HG02943 (cell line): Measurements from ENCODE around the gene HOXD13.

Experiments
- ATAC-seq: cut with Tn5 transposase; IDR thresholded peaks from one replicate; pipeline ENCODE4 v1.9.1; 2021; ENCODE audit warnings: mild to moderate bottlenecking, low read depth, moderate library complexity; ENCODE audit not compliant: unreplicated experiment

HOXD13 gene

DNA sequence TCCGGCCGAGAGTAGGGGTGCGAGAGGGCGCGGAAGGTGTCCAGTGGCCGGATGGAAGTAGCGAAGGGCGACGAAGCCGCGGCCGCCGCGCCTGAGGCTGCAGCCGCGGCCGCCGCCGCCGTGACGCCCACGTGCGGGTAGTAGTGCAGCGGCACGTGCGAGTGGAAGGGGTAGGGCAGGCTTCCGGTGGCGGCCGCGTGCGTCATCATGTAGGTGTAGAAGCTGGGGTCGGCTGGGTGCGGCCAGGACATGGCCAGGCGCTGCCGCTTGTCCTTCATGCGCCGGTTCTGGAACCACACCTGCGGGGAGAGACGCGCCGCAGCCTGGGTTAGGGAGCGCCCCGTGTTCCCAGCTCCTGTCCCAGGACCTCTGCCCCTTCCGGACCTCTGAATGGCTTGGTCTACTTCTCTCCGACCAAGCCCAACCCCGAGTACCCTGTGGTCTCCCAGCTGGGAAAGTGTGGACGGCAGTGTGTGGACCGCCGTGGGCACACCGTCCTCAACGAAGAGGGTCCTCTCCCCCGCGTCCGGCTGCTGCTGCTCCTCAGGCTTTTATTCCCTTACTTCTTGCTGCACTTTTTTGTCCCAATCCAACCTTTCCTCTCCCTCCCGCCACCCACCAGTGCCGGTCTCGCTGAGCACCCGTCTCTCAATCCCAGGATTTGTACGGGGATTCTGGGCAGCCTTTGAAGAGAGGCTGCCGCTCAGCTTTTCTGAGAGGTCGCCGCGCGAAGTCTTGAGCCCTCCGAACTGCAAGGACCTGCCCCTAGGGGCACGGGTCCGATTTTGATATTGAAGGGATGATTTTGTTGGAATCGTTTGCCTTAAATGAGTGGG is 11.8 kb upstream of the HOXD13 start:
- no peak for ATAC-seq

DNA sequence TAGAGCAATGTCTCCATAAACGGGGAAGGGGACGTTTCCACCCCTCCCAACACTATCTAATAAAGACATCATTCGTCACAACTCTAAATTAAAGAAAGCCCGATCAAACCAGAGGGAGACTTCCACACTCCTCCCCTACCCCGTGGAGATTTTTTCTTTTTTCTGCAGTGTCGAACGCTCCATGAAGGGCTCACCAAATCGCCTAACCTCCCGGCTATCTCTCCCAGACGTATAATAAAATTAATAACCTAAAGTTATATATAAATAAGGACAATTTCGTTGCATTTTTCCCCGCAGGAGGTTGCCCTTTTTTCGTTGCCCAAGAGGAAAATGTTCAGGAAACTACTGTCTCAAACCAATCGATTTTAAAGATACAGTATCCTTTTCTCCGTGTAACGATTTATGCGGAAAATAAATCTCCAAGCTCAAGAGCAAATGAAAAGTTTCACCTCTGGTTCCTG is 11.1 kb upstream of the HOXD13 start:
- ATAC-seq, result no peak

DNA sequence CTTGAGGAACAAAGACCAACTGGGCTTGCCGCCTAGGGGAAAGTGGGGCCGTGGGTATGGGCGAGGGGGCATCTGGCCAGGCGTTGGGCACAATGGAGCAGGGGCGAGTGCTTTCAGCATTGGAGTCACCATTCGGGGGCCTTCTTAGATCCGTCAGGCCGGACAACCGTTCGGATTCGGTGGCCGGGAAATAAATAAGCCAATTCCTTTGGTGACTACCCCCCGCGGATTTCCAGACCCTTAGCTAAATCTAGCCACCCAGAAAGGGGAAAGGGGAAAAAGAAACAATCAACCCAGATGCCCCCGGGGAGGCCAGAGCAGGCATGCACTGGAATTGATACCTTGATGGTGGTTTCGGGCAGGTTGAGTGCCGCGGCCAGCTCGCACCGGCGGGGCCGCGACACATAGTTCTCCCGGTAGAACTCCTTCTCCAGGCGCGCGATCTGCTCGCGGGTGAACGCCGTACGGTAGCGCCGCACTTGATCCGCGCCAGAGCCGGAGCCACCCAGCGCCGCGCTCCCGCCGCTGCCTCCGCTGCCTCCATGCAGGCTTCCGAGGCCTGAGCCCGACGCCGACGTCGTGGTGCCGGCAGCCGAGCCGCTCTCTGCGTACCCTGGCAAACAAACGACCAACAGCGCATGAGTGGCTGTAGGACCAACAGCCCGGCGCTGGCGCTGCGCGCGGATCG is 10.5 kb upstream of the HOXD13 start:
- ATAC-seq, result no peak

DNA sequence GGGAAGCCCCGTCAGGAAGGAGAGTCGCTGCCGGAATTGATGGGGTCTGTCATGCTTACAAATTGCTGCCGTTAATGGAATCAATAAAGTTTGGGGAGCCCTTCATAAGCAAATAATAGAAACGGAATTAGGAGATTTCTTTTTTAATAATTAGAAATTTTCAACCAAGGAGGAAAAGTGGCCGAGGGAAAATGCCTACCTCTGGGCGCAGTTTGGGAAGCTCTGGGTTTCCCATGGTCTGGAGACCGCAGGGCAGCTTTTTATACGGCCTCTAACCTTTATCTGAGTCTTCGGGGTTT is 10.0 kb upstream of the HOXD13 start:
- no peak for ATAC-seq

DNA sequence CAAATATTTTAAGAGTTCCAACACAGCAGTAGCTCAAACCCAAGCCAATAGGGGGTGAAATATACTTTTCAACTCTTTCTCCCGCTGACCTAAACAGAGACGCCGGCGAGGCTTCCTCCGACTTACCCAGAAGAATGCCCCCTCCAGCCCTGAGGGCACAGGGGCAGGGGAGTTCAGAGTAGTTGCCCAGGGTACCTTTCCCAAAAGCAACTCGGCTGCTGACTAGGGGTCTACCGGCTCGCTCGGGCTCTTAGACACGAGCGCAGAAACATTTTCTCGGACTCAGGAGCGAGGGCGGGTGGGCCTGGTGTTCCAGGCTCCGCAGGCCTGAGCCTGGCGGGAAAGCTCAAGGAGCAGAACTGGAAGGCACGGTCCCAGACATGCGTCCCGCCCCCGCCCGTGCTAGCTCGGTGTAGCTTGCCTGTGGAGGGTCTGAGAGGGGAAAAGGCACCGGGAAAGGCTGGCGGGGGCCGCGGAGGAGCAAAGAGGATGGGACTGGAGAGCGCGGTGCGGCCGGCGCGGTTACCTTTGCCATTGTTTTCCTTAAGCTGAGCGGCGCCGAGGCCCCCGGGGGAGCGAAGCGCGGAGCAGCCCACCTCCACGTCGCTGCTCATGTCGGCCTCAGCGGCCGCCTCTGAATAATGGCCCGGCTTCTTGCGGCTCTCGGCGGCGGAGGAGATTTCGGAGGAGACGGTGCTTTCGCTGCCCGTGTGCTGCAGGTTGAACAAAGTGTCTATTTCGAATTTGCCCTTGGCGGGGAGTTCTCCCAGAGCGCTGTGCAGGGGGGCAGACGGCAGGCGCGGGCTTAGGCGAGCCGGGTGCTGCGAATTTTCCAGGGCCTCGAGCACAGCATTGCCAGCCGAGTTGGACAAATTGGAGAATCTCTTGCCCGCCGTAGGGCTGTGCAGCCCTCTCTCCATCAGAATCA is 9.4 kb upstream of the HOXD13 start:
- ATAC-seq, result no peak

DNA sequence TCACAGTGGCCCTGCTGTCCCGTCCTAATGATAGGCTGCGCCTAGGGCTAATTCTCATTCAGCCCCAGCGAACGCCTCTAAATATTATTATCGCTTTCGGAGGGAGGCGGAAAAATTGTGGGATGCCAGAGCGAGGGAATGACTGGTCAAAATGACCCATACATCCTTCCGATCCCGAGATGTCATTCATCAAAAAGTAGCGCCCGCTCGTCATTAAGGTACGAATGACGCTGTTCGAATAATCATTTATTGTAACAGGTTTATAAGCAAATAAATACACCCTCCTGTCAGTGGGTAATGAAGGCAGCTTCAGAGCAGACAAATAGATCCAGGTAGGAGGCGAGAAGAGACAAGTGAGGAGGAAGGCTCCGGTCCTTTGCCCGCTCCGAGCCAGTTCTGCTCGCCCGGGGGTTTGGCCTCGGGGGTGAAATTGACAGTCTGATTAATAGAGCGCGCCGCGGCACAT is 8.7 kb upstream of the HOXD13 start, which contains the start of gene EVX2:
Gene EVX2, minus strand, starts transcription at position 167 of the 466 bp plus-strand sequence. CDS start 186 bp downstream, outside the sequence.
- ATAC-seq, result no peak

DNA sequence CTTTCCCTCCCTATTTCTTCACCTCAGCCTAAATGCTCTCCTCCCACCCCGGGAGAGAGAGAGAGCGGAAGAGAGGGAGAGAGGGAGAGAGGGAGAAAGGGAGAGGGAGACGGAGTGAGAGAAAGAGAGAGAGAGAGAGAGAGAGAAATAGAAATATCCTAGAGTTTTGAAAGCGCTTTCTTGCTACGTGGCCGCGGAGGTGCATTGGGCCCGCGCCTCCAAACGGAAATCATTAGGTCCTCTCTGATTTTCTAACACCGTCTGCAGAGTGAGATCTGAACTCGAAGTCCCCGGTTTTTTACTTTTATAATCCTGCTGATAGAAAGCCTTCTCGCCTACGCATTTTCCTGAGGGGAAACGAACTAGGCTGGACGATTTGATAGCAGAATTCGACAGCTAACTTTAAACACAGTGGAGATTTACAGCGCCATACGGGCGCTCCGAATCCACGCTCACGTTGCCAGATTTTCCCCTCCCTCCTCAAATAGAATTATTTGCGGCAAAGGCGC is 7.9 kb upstream of the HOXD13 start:
- ATAC-seq, result no peak

DNA sequence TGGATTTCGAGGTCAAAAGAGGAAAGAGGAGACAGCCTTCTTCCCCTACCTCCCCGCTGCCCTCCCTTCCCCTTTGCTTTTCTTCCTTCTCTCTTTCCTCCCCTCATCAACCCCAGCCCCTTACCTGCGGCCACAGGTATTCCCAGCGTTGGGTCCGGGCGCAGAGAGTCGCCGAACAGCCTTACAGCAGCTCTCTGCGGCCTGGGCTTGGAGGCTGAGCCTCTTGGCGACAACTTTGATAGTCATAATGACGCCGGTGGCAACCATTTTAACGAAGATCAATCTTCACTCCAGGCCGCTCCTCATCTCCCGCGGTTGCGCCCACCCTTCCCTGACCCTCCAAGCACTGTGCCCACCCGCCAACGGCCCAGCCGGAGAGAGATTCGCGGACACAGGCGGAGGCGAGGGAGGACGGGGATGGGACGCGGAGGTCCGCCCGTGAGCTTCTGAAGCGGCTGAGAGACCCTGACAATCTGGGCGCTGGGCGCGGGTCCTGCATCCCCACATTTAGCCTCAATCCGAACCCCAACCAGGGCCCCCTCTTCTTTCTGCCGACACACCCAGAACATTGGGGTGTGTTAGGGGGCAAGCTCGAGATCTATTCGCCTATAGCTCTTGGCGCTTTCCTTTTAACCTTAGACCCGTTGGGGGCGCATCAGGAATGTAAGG is 7.3 kb upstream of the HOXD13 start:
- ATAC-seq, result no peak

DNA sequence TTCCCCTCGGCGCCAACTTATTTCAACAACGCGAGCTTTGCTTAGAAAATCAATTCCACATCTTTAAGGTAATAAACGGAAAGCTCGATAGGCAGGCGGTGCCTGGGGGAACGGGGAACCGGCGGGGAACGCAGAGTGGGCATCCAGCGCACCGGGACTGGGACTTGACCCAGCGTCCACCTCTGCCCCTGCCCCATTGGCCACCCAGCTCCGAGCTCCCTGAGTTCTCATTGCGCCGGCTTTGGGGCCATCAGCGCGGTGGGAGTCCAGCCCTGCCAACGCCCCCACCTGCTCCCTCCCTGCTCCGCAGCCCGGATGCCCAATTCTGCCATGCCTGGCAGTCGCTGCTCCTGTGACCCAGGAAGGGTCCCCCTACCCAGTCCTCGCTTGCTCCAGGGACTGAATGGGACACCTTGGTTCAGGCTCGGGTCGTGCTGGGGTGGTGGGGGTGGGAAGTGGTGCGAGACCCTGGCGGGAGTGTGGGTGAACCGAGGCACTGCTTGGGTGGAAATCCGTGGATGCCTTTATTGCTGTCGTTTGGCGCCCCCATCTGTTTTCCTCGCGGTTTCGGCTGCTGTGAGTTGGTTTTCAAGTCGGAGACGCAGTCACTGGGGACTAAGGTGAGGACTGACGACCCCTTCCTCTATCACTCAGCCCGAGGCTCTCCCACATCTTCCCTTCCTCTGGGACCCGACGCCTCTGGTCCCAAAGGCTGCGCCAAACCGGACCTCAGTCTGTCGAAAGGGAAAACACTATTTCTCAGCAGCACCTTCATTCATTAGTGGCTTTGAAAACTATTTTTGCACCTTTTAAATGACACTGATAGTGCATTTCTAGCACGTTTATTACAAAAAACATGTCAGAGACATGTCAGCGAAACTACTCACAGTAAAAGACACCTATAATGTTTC is 6.4 kb upstream of the HOXD13 start:
- ATAC-seq, result no peak

DNA sequence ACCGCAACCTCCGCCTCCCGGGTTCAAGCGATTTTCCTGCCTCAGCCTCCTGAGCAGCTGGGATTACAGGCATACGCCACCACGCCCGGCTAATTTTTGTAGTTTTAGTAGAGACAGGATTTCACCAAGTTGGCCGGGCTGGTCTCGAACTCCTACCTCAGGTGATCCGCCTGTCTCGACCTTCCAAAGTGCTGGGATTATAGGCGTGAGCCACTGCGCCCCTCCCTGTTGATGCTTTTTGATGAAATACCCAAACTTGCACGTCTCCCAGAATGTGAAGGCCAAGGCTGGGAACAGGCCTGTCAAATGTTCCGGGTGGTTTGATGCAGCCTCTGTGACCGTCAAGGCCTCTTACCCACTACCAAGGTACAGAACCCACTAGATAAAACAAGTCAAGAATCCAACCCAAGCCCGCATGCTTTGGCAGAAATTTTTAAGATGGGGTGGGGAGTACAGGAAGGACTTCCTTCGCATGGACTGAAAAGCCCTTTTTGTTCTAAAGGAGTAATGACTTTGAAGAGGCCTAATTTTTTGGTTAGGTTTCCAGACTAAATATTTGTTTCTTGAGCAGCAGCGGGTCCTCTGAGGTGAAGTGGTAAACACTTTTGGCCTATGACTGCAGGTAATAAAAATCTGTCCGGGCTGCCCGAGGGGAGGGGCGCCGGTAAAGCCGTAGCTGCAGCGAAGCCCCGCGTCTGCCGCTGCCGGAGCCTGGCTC is 5.0 kb upstream of the HOXD13 start:
- no peak for ATAC-seq

DNA sequence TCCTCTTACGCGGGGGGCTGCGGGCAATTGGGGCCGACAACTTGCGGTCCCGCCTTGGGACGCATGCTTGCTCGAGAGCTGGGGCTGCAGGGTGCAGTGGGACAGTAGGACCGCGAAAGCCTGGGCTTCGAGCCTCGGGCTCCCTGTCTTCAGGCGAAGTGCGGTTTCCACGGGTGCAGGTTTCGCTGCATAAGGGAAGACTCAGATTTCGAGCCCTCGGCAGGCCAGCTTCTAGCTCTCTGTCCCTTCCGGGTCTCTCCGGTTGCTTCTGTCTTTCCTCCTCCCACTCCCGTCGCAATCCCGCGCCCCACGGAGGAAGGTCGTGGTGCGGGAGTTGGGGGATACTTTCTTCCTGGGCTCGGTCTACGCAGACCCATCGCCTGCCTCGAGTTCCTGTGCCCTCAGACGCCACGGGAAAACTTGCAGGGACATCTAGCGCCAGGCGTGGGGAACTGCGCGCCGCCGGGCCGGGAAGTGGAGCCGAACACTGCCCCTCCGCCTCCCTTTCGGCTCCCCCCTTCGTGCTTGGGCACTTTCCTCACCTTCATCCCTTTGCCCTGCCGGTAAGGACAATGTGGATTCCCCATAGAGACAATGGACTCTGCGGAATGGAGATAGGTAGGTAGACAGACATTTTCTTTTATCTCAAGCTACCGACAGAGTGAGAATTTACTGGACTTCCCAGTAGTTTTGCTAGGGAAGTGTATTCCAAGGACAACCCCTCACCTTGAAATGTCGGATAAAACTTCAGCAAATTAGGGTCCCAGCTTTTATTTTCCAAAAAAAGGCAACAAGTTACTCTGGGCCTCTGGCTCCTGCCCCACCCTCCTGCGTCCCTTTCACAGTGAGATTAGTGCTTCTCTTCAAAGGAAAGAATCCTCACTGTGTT is 4.2 kb upstream of the HOXD13 start:
- ATAC-seq, result no peak

DNA sequence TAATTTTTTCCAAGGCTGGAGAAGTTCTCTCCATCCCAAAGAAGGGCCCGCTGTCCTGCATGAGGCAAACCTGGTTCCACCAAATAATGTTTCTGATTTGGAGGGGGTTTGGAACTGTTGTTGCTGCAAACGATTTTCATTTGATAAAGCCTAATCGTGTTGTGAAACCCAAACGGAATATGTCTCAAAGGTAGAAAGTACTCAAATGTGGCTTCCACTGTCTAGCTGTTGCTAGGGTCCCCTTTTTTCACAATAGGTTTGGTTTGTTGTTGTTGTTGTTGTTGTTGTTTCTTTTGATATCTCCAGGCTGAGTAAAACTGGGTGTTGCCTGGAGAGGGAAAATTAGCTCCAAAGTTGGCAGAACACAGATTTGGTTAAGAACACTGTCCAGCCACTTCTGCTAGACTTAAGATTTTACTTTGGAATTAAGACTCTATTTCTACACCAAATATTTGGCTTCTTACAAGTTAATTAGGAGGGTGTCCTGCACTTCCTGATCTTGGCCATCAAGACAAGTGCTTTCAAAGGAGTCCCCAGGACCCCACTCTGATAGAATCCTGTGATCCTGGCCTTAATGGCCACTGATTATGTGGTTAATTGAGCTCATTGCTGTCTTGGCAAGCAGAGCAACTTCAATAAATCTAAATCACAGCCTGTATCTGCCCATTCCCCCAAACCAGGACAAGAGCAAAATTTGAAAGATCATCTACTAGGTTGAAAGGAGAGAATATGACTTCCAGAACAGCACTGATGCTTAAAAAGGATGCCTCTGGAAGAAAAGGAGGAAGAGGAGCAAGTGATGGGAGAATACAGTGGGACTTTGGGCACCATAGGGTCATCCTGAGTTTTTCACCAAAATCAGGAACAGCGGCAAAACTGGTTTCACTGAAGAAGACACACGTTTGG is 3.3 kb upstream of the HOXD13 start:
- ATAC-seq, result no peak

DNA sequence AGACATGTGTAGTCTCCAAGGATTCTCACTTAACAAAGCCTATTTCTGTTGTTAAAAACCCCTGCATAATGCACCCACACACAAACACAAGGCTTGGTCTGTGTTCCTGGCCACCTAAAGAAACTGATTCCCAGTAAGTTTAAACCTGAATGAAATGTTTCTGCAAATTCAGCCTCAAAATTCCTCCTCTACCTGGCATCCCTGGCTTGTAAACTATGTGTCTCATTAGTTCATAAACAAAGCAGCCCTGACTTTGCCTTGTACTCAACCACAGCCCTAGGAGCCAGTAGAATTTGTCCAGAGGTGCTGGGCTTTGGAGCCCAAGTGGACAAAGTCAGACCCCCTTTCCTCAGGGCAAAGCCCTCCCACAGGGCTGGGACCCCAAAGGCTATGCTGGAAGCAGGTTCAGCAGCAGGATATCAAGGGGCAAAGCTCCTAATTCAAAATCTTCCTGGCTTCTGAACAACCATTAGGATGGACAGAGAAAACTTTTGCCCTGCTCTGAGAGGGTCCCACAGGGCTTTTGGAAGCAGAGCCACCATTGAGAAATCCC is 2.6 kb upstream of the HOXD13 start:
- no peak for ATAC-seq

DNA sequence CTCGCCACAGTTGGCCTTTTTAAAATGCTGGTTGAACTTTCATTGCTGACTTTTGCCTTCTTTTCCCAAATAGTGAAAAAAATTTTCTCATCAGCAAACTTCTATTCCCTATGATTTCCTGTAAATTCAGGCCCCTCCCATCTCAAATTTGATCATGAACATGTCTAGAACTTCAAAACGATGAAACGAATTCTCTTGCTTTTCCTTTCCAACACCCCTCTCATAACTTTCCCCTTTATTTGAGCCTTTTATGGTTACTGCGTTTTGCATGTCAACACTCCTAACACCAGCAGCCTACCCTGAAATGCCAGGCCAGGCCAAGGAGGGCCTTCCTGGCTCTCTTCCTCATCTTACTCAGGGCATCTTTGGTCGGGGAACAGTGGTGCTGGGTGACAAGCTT is 1.7 kb upstream of the HOXD13 start:
- no peak for ATAC-seq

DNA sequence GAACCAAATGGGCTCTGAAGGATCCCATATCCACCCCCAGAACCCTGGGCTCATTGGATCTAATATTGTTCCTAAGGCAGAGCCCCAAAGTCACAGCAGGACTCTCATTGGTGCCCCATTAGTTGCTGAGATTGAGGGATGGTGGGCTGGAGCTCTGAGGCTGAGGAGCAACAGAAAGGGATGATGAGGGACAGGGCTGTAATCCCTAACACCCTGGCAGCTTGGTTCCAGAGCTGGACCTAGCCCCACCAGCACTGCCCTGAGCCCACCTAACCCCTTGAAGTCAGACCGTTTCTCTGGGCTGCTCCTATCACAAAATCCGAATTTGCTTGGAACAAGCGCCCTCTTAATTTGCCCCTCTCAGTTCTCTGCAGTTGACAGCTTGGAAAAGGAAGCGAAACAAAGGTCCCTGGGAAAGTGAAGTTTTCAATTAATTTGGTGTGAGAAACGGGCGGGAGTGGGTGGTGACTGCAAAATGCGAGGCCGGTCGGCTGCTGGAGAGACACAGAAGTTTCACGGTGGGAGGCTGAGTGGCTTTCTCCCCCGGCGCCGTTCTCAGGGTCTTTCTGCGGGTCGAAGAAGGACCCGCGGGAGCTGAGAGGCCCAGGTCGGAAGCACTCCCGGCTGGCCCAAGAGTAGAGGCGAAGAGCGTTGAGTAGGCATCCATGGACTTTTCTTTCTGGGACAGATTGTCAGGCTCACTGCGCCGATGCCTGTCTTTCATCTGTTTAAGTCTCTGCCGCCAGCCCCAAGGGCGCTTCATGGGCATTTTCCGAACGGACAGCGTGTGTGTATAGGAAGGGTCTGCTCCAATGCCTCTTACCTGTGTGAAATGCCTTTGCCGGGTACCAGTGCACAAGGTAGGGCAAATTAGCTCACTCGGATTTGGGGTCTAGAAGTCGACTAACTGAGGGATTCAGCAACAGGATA is 927 bp upstream of the HOXD13 start:
- ATAC-seq, result no peak
